H9 (cell line): ENCODE measurements around the gene GABPB2. TPM values are rescaled to one million over a fixed set of nuclear protein-coding genes. Genes with fewer than 3 reads are reported as not detected.

Experiments used
- DNase-seq: peaks from one replicate; pipeline ENCODE4 v3.0.0-alpha.2; 2017
- H2AFZ ChIP-seq: one replicate; pipeline ENCODE4 v1.6.1; 2013; ENCODE audit warnings: mild to moderate bottlenecking, low read length, control low read depth, moderate library complexity
- H2AK5ac ChIP-seq: 2 replicates; pipeline ENCODE4 v1.6.1; 2013; ENCODE audit warnings: low read length, control low read depth, mixed read lengths; ENCODE audit not compliant: insufficient read length
- H2BK120ac ChIP-seq: one replicate; pipeline ENCODE4 v1.6.1; 2013; ENCODE audit warnings: low read depth, mild to moderate bottlenecking, low read length, control low read depth, inconsistent platforms; ENCODE audit not compliant: poor library complexity, severe bottlenecking
- H2BK12ac ChIP-seq: 2 replicates; pipeline ENCODE4 v1.6.1; 2013; ENCODE audit warnings: low read length, control low read depth, mixed read lengths, low read depth; ENCODE audit not compliant: insufficient read length
- H2BK15ac ChIP-seq: 2 replicates; pipeline ENCODE4 v1.6.1; 2013; ENCODE audit warnings: low read depth, low read length, control low read depth
- H2BK20ac ChIP-seq: one replicate; pipeline ENCODE4 v1.6.1; 2013; ENCODE audit warnings: low read depth, mild to moderate bottlenecking, low read length, control low read depth, inconsistent platforms; ENCODE audit not compliant: poor library complexity, severe bottlenecking
- H2BK5ac ChIP-seq: 2 replicates; pipeline ENCODE4 v1.6.1; 2013; ENCODE audit warnings: low read length, control low read depth, mixed read lengths; ENCODE audit not compliant: insufficient read length
- H3K14ac ChIP-seq: 2 replicates; pipeline ENCODE4 v1.6.1; 2013; ENCODE audit warnings: low read length, control low read depth; ENCODE audit not compliant: insufficient read depth
- H3K18ac ChIP-seq: 2 replicates; pipeline ENCODE4 v1.6.1; 2013; ENCODE audit warnings: low read depth, mild to moderate bottlenecking, mixed read lengths, low read length, control low read depth; ENCODE audit not compliant: insufficient read length
- H3K23ac ChIP-seq: 2 replicates; pipeline ENCODE4 v1.6.1; 2013; ENCODE audit warnings: low read length, control low read depth, mixed read lengths, low read depth; ENCODE audit not compliant: insufficient read length
- H3K23me2 ChIP-seq: 2 replicates; pipeline ENCODE4 v1.6.1; 2013; ENCODE audit warnings: low read depth, mild to moderate bottlenecking, mixed read lengths, low read length, control low read depth; ENCODE audit not compliant: insufficient read length, poor library complexity, severe bottlenecking
- H3K27ac ChIP-seq: 2 replicates; pipeline ENCODE4 v1.5.1; 2013; ENCODE audit warnings: low read length, control low read depth, mixed read lengths, low read depth; ENCODE audit not compliant: insufficient read length
- H3K27me3 ChIP-seq: 2 replicates; pipeline ENCODE4 v1.6.1; 2013; ENCODE audit warnings: low read length, control low read depth, inconsistent platforms; ENCODE audit not compliant: insufficient read depth
- H3K4ac ChIP-seq: 2 replicates; pipeline ENCODE4 v1.6.1; 2013; ENCODE audit warnings: low read depth, mild to moderate bottlenecking, control low read depth, inconsistent platforms, low read length, moderate library complexity
- H3K4me1 ChIP-seq: 2 replicates; pipeline ENCODE4 v1.6.1; 2013; ENCODE audit warnings: low read length, control low read depth, inconsistent platforms; ENCODE audit not compliant: insufficient read depth
- H3K4me2 ChIP-seq: 2 replicates; pipeline ENCODE4 v1.6.1; 2013; ENCODE audit warnings: low read length, control low read depth, mixed read lengths; ENCODE audit not compliant: insufficient read length, insufficient read depth
- H3K56ac ChIP-seq: 2 replicates; pipeline ENCODE4 v1.6.1; 2013; ENCODE audit warnings: low read depth, mild to moderate bottlenecking, mixed read lengths, low read length, control low read depth; ENCODE audit not compliant: insufficient read length
- H3K79me1 ChIP-seq: 2 replicates; pipeline ENCODE4 v1.6.1; 2013; ENCODE audit warnings: low read depth, mild to moderate bottlenecking, moderate library complexity, low read length, control low read depth, inconsistent platforms; ENCODE audit not compliant: insufficient read depth, poor library complexity, severe bottlenecking
- H3K79me2 ChIP-seq: 2 replicates; pipeline ENCODE4 v1.6.1; 2013; ENCODE audit warnings: low read length, control low read depth, inconsistent platforms; ENCODE audit not compliant: insufficient read depth
- H3K9ac ChIP-seq: 2 replicates; pipeline ENCODE4 v1.6.1; 2013; ENCODE audit warnings: low read length, control low read depth, mixed read lengths; ENCODE audit not compliant: insufficient read length; ENCODE audit errors: extremely low read depth
- H3K9me3 ChIP-seq: one replicate; pipeline ENCODE4 v1.6.1; 2013; ENCODE audit warnings: low read depth, low read length, inconsistent platforms; ENCODE audit not compliant: control insufficient read depth
- H3T11ph ChIP-seq: one replicate; pipeline ENCODE4 v1.6.1; 2013; ENCODE audit warnings: mild to moderate bottlenecking, low read length, control low read depth, inconsistent platforms
- H4K20me1 ChIP-seq: one replicate; pipeline ENCODE4 v1.6.1; 2013; ENCODE audit not compliant: control insufficient read depth, insufficient read length, insufficient read depth
- H4K5ac ChIP-seq: 2 replicates; pipeline ENCODE4 v1.6.1; 2013; ENCODE audit warnings: low read depth, mild to moderate bottlenecking, mixed read lengths, low read length, control low read depth; ENCODE audit not compliant: insufficient read length
- H4K8ac ChIP-seq: replicated peaks from 2 replicates; pipeline ENCODE4 v1.6.1; 2013; ENCODE audit warnings: low read length, control low read depth, mixed read lengths, low read depth; ENCODE audit not compliant: insufficient read length
- H4K91ac ChIP-seq: 2 replicates; pipeline ENCODE4 v1.6.1; 2013; ENCODE audit warnings: low read depth, mild to moderate bottlenecking, moderate library complexity, mixed read lengths, low read length, control low read depth; ENCODE audit not compliant: insufficient read length
- H3K27ac Mint-ChIP-seq, 3 experiments: 2 replicates in 2 of 3; 3 replicates in 1 of 3; pipeline ENCODE4 v1.8.0; 2020 to 2021; ENCODE audit warnings: mixed read lengths in 3 of 3, mild to moderate bottlenecking in 1 of 3, moderate library complexity in 1 of 3
- H3K27me3 Mint-ChIP-seq: 2 replicates; pipeline ENCODE4 v1.8.0; 2021; ENCODE audit warnings: low read depth, mild to moderate bottlenecking, moderate library complexity, mixed read lengths
- H3K36me3 Mint-ChIP-seq, 3 experiments: 2 replicates in 2 of 3; 3 replicates in 1 of 3; pipeline ENCODE4 v1.8.0; 2020 to 2021; ENCODE audit warnings: low read depth in 3 of 3, mixed read lengths in 3 of 3; ENCODE audit not compliant: insufficient read depth in 1 of 3
- H3K4me1 Mint-ChIP-seq, 2 experiments: 2 replicates each; pipeline ENCODE4 v1.8.0; 2020; ENCODE audit warnings: mixed read lengths in 2 of 2
- H3K4me3 Mint-ChIP-seq, 2 experiments: 2 replicates in 1 of 2; 3 replicates in 1 of 2; pipeline ENCODE4 v1.8.0; 2020 to 2021; ENCODE audit warnings: mild to moderate bottlenecking in 2 of 2, mixed read lengths in 2 of 2, moderate library complexity in 1 of 2
- H3K9me3 Mint-ChIP-seq, 2 experiments: 2 replicates in 1 of 2; 3 replicates in 1 of 2; pipeline ENCODE4 v1.8.0; 2020; ENCODE audit warnings: mild to moderate bottlenecking in 2 of 2, mixed read lengths in 2 of 2, moderate library complexity in 1 of 2
- WGBS: extraction: QIAGEN DNeasy Blood & Tissue Kit; methylation state at CpG from one replicate; pipeline ENCODE4 v1.1.7; 2013; ENCODE audit warnings: missing lambda C conversion rate, low lambda C conversion rate, mixed read lengths; ENCODE audit not compliant: insufficient read length; ENCODE audit errors: extremely low coverage; 5-methylcytosine and 5-hydroxymethylcytosine counted together
- total RNA-seq: library from RNA; stranded (reverse); gene quantifications from 2 replicates; pipeline ENCODE4 v1.2.1, GENCODE V29; 2021
- TF ChIP-seq, protein P1 (sequence below): fragments of 200-600 bp; sonication (generic); conservative IDR thresholded peaks from 3 replicates; pipeline ENCODE4 v1.8.0; 2021; ENCODE audit warnings: antibody characterized with exemption, mild to moderate bottlenecking

The GABPB2 gene
- total RNA-seq, 1 experiment from 2014 or later: 4.1 TPM

DNA sequence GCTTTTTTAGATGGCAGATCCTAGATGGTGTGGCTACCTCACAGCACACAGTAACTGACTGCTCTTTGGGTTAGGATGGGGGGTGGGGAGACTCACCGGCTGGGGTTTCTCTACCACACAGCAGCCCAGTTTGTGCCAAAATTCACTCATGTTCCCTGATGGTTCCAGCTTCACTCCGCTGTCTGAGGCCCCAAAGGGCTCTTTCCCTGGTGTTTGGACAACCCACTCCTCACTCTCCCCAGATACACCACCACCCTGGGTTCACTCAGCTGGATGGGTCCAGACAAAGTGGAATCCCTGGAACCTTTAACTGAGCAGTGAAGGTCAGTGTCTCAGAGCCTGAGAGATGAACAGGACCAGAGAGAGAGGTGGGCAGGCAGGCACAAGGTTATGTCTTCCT is 15.0 kb upstream of the GABPB2 start:
- no peak for DNase-seq
- Histone ChIP-seq H4K20me1 (no peaks in the 10 kb centered on the region), H4K8ac (no peak overlapping the region), H3K4ac (no peak overlapping the region), H2BK120ac (no peak overlapping the region), H3K9ac (no peak overlapping the region), H3K56ac (no peak overlapping the region), H2BK15ac (no peak overlapping the region), H3K4me1 (peaks cover 7% of the 10 kb centered on the region; the same call in 1 of the 2 replicates), H2BK5ac (no peak overlapping the region), H3K27me3 (no peaks in the 10 kb centered on the region), H3K79me2 (peaks cover 18% of the 10 kb centered on the region; the same call in 1 of the 2 replicates), H3K4me2 (no peak overlapping the region), H2AK5ac (no peak overlapping the region), H3K79me1 (peaks cover 12% of the 10 kb centered on the region), H3K23ac (no peak overlapping the region), H3K27ac (no peak overlapping the region), H4K5ac (no peak overlapping the region), H2BK20ac (no peak overlapping the region), H2AFZ (no peak overlapping the region), H3K23me2 (peaks cover 22% of the 10 kb centered on the region), H3K9me3 (no peaks in the 10 kb centered on the region), H4K91ac (no peak overlapping the region), H3K14ac (no peak overlapping the region), H3T11ph (no peak overlapping the region), H3K18ac (no peak overlapping the region), H2BK12ac (no peak overlapping the region)
- no peak overlapping the region for H3K27ac Mint-ChIP-seq
- H3K4me1 Mint-ChIP-seq: peaks cover 22 to 26% of the 10 kb centered on the region in 2 experiments
- no peaks in the 10 kb centered on the region for H3K27me3 Mint-ChIP-seq
- no peak overlapping the region for H3K4me3 Mint-ChIP-seq
- TF ChIP-seq, protein P1, sequence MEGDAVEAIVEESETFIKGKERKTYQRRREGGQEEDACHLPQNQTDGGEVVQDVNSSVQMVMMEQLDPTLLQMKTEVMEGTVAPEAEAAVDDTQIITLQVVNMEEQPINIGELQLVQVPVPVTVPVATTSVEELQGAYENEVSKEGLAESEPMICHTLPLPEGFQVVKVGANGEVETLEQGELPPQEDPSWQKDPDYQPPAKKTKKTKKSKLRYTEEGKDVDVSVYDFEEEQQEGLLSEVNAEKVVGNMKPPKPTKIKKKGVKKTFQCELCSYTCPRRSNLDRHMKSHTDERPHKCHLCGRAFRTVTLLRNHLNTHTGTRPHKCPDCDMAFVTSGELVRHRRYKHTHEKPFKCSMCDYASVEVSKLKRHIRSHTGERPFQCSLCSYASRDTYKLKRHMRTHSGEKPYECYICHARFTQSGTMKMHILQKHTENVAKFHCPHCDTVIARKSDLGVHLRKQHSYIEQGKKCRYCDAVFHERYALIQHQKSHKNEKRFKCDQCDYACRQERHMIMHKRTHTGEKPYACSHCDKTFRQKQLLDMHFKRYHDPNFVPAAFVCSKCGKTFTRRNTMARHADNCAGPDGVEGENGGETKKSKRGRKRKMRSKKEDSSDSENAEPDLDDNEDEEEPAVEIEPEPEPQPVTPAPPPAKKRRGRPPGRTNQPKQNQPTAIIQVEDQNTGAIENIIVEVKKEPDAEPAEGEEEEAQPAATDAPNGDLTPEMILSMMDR: no peak
- WGBS: no CpG with 5 or more reads among the region's 2 CpGs
- H3K36me3 Mint-ChIP-seq: peaks cover 23 to 70% (median 59%) of the 10 kb centered on the region in 3 experiments
- no peaks in the 10 kb centered on the region for H3K9me3 Mint-ChIP-seq
